T-helper 22 cell (primary cell): ENCODE results near the gene DPH7.
A peak's percentile ranks its signal among the peaks of the same experiment; 100 is the strongest.
"Not testable (repeated sequence)": the region's sequence is repeated elsewhere in the genome, so short reads cannot be mapped to it uniquely, and the experiment has no call there.

Experiments
- DNase-seq: peaks from one replicate; pipeline ENCODE4 v3.0.0-alpha.2; 2020; ENCODE audit warnings: low read depth

DPH7 gene

GRCh38 chr9:137606005-137606621 lies 27.4 kb upstream of the DPH7 start:
- no peak for DNase-seq

GRCh38 chr9:137605121-137606004 lies 26.6 kb upstream of the DPH7 start, which contains the start of gene ARRDC1:
TSS of gene ARRDC1 (plus strand) at chr9:137605686. CDS start at chr9:137605718, 32 bp downstream.
- DNase-seq = peak; percentile 92

GRCh38 chr9:137604345-137605086 lies 25.8 kb upstream of the DPH7 start:
- DNase-seq = no peak

GRCh38 chr9:137603879-137604278 lies 25.2 kb upstream of the DPH7 start:
- no peak for DNase-seq

GRCh38 chr9:137602661-137603060 lies 23.9 kb upstream of the DPH7 start:
- DNase-seq = no peak

- no peak for DNase-seq
Observed at GRCh38 chr9:137598943-137599342, 20.2 kb upstream of the DPH7 start.

- DNase-seq = not testable (repeated sequence)
Observed at GRCh38 chr9:137596577-137596976, 17.9 kb upstream of the DPH7 start.

GRCh38 chr9:137593176-137593575 lies 14.5 kb upstream of the DPH7 start:
- no peak for DNase-seq

- DNase-seq = no peak
Observed at GRCh38 chr9:137592767-137593166, 14.0 kb upstream of the DPH7 start.

- peak; percentile 78 for DNase-seq
Observed at GRCh38 chr9:137590469-137591383, 12.0 kb upstream of the DPH7 start, which contains the start of gene ZMYND19. TSS of gene ZMYND19 (minus strand) at chr9:137590512. CDS start at chr9:137590263, 249 bp downstream.

- DNase-seq = no peak
Observed at GRCh38 chr9:137590123-137590468, 11.4 kb upstream of the DPH7 start.

- DNase-seq = no peak
Observed at GRCh38 chr9:137589441-137590122, 10.9 kb upstream of the DPH7 start.

GRCh38 chr9:137588891-137589290 lies 10.2 kb upstream of the DPH7 start:
- no peak for DNase-seq

- DNase-seq = no peak
Observed at GRCh38 chr9:137588311-137588710, 9.6 kb upstream of the DPH7 start.

GRCh38 chr9:137586854-137587253 lies 8.1 kb upstream of the DPH7 start:
- DNase-seq = no peak

- no peak for DNase-seq
Observed at GRCh38 chr9:137583957-137584356, 5.2 kb upstream of the DPH7 start.

GRCh38 chr9:137583347-137583746 lies 4.6 kb upstream of the DPH7 start:
- no peak for DNase-seq

- no peak for DNase-seq
Observed at GRCh38 chr9:137582286-137582860, 3.6 kb upstream of the DPH7 start.

- DNase-seq = no peak
Observed at GRCh38 chr9:137581361-137582285, 2.9 kb upstream of the DPH7 start.

GRCh38 chr9:137580954-137581322 lies 2.2 kb upstream of the DPH7 start:
- no peak for DNase-seq
